Fibroblast of lung (primary cell): ENCODE measurements around the gene AATK. TPM values are rescaled to one million over a fixed set of nuclear protein-coding genes. Genes with fewer than 3 reads are reported as not detected.

Source experiments
- DNase-seq, 2 donors: peaks; one replicate each; pipeline versions ENCODE4 v3.0.0 to v3.0.0-alpha.2; 2010; ENCODE audit warnings: low read depth in 2 of 2
- H2AFZ ChIP-seq: 2 replicates; pipeline ENCODE4 v1.5.1; 2012; ENCODE audit warnings: low read length, control low read depth, inconsistent platforms
- H3K27ac ChIP-seq: 2 replicates; pipeline ENCODE4 v1.5.1; 2011; ENCODE audit warnings: low read length, control low read depth; ENCODE audit not compliant: insufficient read depth
- H3K27me3 ChIP-seq: 2 replicates; pipeline ENCODE4 v1.5.1; 2011; ENCODE audit warnings: mild to moderate bottlenecking, low read length; ENCODE audit not compliant: control insufficient read depth, insufficient read depth
- H3K36me3 ChIP-seq: 2 replicates; pipeline ENCODE4 v1.5.1; 2011; ENCODE audit warnings: low read length; ENCODE audit not compliant: control insufficient read depth, insufficient read depth
- H3K4me1 ChIP-seq: 2 replicates; pipeline ENCODE4 v1.5.1; 2011; ENCODE audit warnings: low read length; ENCODE audit not compliant: control insufficient read depth, insufficient read depth; ENCODE audit errors: extremely low read depth
- H3K4me2 ChIP-seq: 2 replicates; pipeline ENCODE4 v1.5.1; 2011; ENCODE audit warnings: low read length, control low read depth; ENCODE audit not compliant: insufficient read depth; ENCODE audit errors: extremely low read depth
- H3K4me3 ChIP-seq, 4 experiments: fragments of 200-600 bp in 1 of 4; sonication (generic) in 1 of 4; replicated peaks in 1 of 4; 2 replicates each; pipeline ENCODE4 v1.5.1; 2011 to 2016; ENCODE audit warnings: low read length in 4 of 4, low read depth in 3 of 4, mild to moderate bottlenecking in 3 of 4, control low read depth in 2 of 4, inconsistent platforms in 1 of 4, mixed read lengths in 1 of 4; ENCODE audit not compliant: insufficient read depth in 1 of 4; ENCODE audit errors: control extremely low read depth in 1 of 4
- H3K79me2 ChIP-seq: 2 replicates; pipeline ENCODE4 v1.5.1; 2012; ENCODE audit warnings: mild to moderate bottlenecking, low read length, inconsistent platforms; ENCODE audit not compliant: control insufficient read depth, insufficient read depth
- H3K9ac ChIP-seq: 2 replicates; pipeline ENCODE4 v1.5.1; 2011; ENCODE audit warnings: mild to moderate bottlenecking, low read length, control low read depth; ENCODE audit not compliant: insufficient read depth
- H3K9me3 ChIP-seq: 2 replicates; pipeline ENCODE4 v1.5.1; 2012; ENCODE audit warnings: low read depth, low read length; ENCODE audit not compliant: control insufficient read depth, insufficient read depth
- H4K20me1 ChIP-seq: 2 replicates; pipeline ENCODE4 v1.5.1; 2011; ENCODE audit warnings: low read length; ENCODE audit not compliant: control insufficient read depth, insufficient read depth; ENCODE audit errors: extremely low read depth
- CTCF ChIP-seq, 2 donors: IDR thresholded peaks in 1 of 2; conservative IDR thresholded peaks in 1 of 2; 1 replicate in 1 of 2; 2 replicates in 1 of 2; pipeline ENCODE4 v1.5.1; 2011 to 2012; ENCODE audit warnings: low read length in 2 of 2, control low read depth in 1 of 2, inconsistent platforms in 1 of 2, low read depth in 1 of 2, mild to moderate bottlenecking in 1 of 2
- EZH2 ChIP-seq: IDR thresholded peaks from 2 replicates; pipeline ENCODE4 v1.5.1; 2012; ENCODE audit warnings: low read length, control low read depth, mild to moderate bottlenecking; ENCODE audit errors: missing control alignments
- polyA plus RNA-seq, 2 donors: library from polyadenylated mRNA; depleted of rRNA in 1 of 2; stranded (reverse) in 1 of 2; unstranded in 1 of 2; fragments of >200 nt; gene quantifications; 2 replicates each; pipeline ENCODE4 v1.2.1, GENCODE V29; 2011 to 2012; ENCODE audit warnings: missing spikeins in 1 of 2
- total RNA-seq: library from RNA; depleted of rRNA; stranded (reverse); fragments of >200 nt; gene quantifications from 2 replicates; pipeline ENCODE4 v1.2.1, GENCODE V29; 2014

The AATK gene
- total and polyA plus RNA-seq, 2 donors (not counting 1 experiment from before 2014, with no cell fraction given), result 0.16 to 0.50 TPM

DNA sequence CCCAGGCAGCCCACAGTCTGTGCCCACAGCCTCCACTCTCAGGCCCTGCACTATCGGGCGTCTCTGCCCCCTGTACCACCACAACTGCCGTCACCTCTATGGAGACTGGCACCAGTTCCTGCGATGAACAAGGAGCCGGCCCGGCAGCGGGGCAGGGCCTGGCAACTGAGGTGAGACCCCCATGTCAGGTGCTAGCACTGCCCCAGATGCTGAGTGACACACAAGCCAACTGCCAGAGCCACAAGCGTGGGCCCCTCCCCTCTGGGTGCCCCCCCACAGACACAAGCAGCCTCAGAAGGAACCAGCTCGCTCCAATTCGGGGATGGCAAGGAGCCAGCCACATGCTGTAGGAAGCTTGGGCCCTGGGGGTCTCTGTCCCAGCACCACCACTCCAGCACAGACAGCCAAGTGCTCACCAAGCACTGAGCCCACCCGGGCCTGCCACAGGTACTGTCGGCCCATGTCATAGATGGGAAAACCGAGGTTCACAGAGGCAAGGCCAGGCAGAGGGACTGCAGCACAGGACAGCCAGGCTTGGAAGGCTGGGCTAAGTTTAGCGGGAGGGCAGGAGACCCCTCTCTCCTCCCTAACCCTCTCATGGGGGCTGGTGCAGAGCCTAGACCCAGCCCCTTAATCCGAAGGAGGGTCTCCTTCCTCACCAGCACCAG lies 2.2 kb downstream of the AATK start:
- H3K9me3 ChIP-seq, result no peaks in the 10 kb centered on the region
- DNase-seq, result no peak
- H3K27me3 ChIP-seq, result peaks cover 16% of the 10 kb centered on the region
- no peak overlapping the region for H3K4me2 ChIP-seq
- H3K79me2 ChIP-seq, result no peaks in the 10 kb centered on the region
- H3K4me3 ChIP-seq, result no peak overlapping the region
- no peaks in the 10 kb centered on the region for H3K36me3 ChIP-seq
- no peak for TF ChIP-seq EZH2
- no peak for TF ChIP-seq CTCF (conservative IDR thresholded peaks at IDR 0.05 in 1 of 2, IDR thresholded peaks at IDR 0.05 in 1 of 2; ENCODE audit: low read depth in 1 of 2, low read length in 2 of 2)
- no peaks in the 10 kb centered on the region for H3K4me1 ChIP-seq
- no peak overlapping the region for H3K9ac ChIP-seq
- H2AFZ ChIP-seq, result no peak overlapping the region
- no peaks in the 10 kb centered on the region for H4K20me1 ChIP-seq
- H3K27ac ChIP-seq, result no peak overlapping the region

GRCh38 chr17:81163051-81163695 lies 2.8 kb downstream of the AATK start:
- H3K9me3 ChIP-seq, result no peaks in the 10 kb centered on the region
- no peaks in the 10 kb centered on the region for H3K36me3 ChIP-seq
- no peaks in the 10 kb centered on the region for H4K20me1 ChIP-seq
- TF ChIP-seq EZH2 (no peak), CTCF (conservative IDR thresholded peaks at IDR 0.05 in 1 of 2, IDR thresholded peaks at IDR 0.05 in 1 of 2; ENCODE audit: low read depth in 1 of 2, low read length in 2 of 2) (no peak)
- H3K27me3 ChIP-seq, result peaks cover 16% of the 10 kb centered on the region
- no peak overlapping the region for H3K4me3 ChIP-seq
- H2AFZ ChIP-seq, result no peak overlapping the region
- no peak overlapping the region for H3K9ac ChIP-seq
- no peaks in the 10 kb centered on the region for H3K79me2 ChIP-seq
- DNase-seq, result no peak
- no peak overlapping the region for H3K4me2 ChIP-seq
- H3K27ac ChIP-seq, result no peak overlapping the region
- H3K4me1 ChIP-seq, result no peaks in the 10 kb centered on the region

DNA sequence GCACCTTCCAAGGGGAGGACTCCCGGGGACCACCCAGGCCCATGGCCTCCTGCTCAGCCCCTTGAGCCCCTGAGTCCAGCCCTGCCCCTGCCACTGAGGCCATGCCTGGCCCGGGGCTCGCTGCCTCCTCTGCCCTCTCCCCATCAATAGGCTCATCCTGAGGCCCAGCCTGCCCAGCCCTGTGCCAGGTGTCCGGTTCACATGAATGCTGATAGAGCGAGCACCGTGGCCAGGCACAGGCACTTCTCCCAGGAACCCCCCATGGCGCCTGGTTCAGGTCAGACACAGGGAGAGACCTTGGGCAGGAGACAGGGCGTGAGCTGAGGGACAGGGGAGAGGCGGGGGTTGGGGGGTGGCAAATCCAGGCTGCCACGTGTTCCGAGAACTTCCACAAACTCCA lies 3.5 kb downstream of the AATK start:
- no peak overlapping the region for H3K27ac ChIP-seq
- peaks cover 16% of the 10 kb centered on the region for H3K27me3 ChIP-seq
- DNase-seq, result no peak
- no peaks in the 10 kb centered on the region for H3K4me1 ChIP-seq
- H3K79me2 ChIP-seq, result no peaks in the 10 kb centered on the region
- no peaks in the 10 kb centered on the region for H3K36me3 ChIP-seq
- no peak overlapping the region for H3K4me2 ChIP-seq
- H2AFZ ChIP-seq, result no peak overlapping the region
- H4K20me1 ChIP-seq, result no peaks in the 10 kb centered on the region
- H3K4me3 ChIP-seq, result no peak overlapping the region
- no peaks in the 10 kb centered on the region for H3K9me3 ChIP-seq
- no peak for TF ChIP-seq CTCF (conservative IDR thresholded peaks at IDR 0.05 in 1 of 2, IDR thresholded peaks at IDR 0.05 in 1 of 2; ENCODE audit: low read depth in 1 of 2, low read length in 2 of 2)
- no peak for TF ChIP-seq EZH2
- no peak overlapping the region for H3K9ac ChIP-seq
